Measurements from ENCODE around the gene DPP7. TPM values are rescaled to one million over a fixed set of nuclear protein-coding genes. Genes with fewer than 3 reads are reported as not detected.
A peak's percentile ranks its signal among the peaks of the same experiment; 100 is the strongest.

DPP7 gene
- polyA plus RNA-seq, 1 of the 3 experiments (the other 2 are of a cell fraction), result 127 TPM

DNA sequence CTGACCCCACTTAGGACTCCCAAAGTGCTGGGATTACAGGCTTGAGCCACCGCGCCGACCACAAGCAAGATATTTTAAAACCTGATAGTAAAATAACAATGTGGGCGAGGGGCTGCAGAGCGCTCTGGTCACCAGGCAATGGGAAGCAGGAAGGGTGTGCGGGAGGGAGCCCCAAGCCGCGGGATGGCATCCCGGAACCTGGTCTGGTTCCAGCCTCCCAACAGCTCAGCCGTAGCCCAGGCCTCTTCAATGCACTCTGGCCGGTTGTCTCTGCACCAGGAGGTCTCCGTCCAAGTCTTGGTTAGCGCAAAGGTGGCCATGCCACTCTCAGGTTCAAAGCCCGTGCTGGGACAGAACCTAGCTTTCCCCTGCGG is 37.9 kb downstream of the DPP7 start:
- H4K20me1 ChIP-seq (ENCODE audit: insufficient read depth), result no peaks in the 10 kb centered on the region
- H3K4me1 ChIP-seq (ENCODE audit: control insufficient read depth in 1 of 2, insufficient read depth in 2 of 2, low read depth in 1 of 2, low read length in 1 of 2), result peaks cover 0 to 14% of the 10 kb centered on the region in 2 experiments; a peak in 1 of 4 replicates
- ChIA-PET POLR2A (interaction anchor here (1.3 to 2.6 kb wide), 2 partner anchors 10 to 21 kb away, joined by 3 to 9 read pairs; no protein-coding TSS in a partner anchor), CTCF (interaction anchor here (1.0 to 3.5 kb wide), 12 partner anchors 8 to 162 kb away, joined by 3 to 18 read pairs (median 8); partner anchors contain the start of genes ABCA2, MAN1B1, NPDC1 and TPRN)
- WGBS (ENCODE audit: low lambda C conversion rate), result 94% methylated on average over 9 of the region's 15 CpGs
- no peak overlapping the region for H3K9ac ChIP-seq
- H3F3A ChIP-seq (replicated peaks; ENCODE audit: insufficient read depth), result peaks cover 7% of the 10 kb centered on the region
- peak overlapping the region; percentile 54; the same call in 1 of the 2 replicates for H3K4me2 ChIP-seq
- H3K27me3 ChIP-seq (ENCODE audit: insufficient read depth), result no peaks in the 10 kb centered on the region
- TF ChIP-seq TEAD4 (IDR thresholded peaks at IDR 0.05; ENCODE audit: borderline replicate concordance, insufficient read depth), result no peak
- no peak for TF ChIP-seq RFX5 (IDR thresholded peaks at IDR 0.05; ENCODE audit: low read length)
- TF ChIP-seq JUND (IDR thresholded peaks at IDR 0.05), result no peak
- TF ChIP-seq FOXM1 (IDR thresholded peaks at IDR 0.05; ENCODE audit: low read depth), result no peak
- TF ChIP-seq, protein P1, sequence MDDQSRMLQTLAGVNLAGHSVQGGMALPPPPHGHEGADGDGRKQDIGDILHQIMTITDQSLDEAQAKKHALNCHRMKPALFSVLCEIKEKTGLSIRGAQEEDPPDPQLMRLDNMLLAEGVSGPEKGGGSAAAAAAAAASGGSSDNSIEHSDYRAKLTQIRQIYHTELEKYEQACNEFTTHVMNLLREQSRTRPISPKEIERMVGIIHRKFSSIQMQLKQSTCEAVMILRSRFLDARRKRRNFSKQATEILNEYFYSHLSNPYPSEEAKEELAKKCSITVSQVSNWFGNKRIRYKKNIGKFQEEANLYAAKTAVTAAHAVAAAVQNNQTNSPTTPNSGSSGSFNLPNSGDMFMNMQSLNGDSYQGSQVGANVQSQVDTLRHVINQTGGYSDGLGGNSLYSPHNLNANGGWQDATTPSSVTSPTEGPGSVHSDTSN (IDR thresholded peaks at IDR 0.05), result no peak
- no peak for TF ChIP-seq GABPA (IDR thresholded peaks at IDR 0.05; ENCODE audit: low read depth)
- no peak for TF ChIP-seq NFIC (IDR thresholded peaks at IDR 0.05; ENCODE audit: borderline replicate concordance)
- no peak for TF ChIP-seq FOSL2 (IDR thresholded peaks at IDR 0.05; ENCODE audit: borderline replicate concordance, low read depth)
- no peak for TF ChIP-seq EP300 (IDR thresholded peaks at IDR 0.05; ENCODE audit: borderline replicate concordance in 1 of 2, low read depth in 1 of 2, low read length in 1 of 2)
- no peak for TF ChIP-seq GATA2 (CRISPR knock-in tag; IDR thresholded peaks at IDR 0.05)
- TF ChIP-seq MXI1 (IDR thresholded peaks at IDR 0.05; ENCODE audit: low read depth, low read length), result no peak
- TF ChIP-seq, protein P2, sequence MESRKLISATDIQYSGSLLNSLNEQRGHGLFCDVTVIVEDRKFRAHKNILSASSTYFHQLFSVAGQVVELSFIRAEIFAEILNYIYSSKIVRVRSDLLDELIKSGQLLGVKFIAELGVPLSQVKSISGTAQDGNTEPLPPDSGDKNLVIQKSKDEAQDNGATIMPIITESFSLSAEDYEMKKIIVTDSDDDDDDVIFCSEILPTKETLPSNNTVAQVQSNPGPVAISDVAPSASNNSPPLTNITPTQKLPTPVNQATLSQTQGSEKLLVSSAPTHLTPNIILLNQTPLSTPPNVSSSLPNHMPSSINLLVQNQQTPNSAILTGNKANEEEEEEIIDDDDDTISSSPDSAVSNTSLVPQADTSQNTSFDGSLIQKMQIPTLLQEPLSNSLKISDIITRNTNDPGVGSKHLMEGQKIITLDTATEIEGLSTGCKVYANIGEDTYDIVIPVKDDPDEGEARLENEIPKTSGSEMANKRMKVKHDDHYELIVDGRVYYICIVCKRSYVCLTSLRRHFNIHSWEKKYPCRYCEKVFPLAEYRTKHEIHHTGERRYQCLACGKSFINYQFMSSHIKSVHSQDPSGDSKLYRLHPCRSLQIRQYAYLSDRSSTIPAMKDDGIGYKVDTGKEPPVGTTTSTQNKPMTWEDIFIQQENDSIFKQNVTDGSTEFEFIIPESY (IDR thresholded peaks at IDR 0.05; ENCODE audit: borderline replicate concordance, low read depth), result no peak
- TF ChIP-seq ELF1 (IDR thresholded peaks at IDR 0.05), result no peak
- TF ChIP-seq CHD2 (IDR thresholded peaks at IDR 0.05; ENCODE audit: low read length, partially characterized antibody), result no peak
- no peak for TF ChIP-seq RAD21 (IDR thresholded peaks at IDR 0.05; ENCODE audit: low read length)
- TF ChIP-seq, protein P3, sequence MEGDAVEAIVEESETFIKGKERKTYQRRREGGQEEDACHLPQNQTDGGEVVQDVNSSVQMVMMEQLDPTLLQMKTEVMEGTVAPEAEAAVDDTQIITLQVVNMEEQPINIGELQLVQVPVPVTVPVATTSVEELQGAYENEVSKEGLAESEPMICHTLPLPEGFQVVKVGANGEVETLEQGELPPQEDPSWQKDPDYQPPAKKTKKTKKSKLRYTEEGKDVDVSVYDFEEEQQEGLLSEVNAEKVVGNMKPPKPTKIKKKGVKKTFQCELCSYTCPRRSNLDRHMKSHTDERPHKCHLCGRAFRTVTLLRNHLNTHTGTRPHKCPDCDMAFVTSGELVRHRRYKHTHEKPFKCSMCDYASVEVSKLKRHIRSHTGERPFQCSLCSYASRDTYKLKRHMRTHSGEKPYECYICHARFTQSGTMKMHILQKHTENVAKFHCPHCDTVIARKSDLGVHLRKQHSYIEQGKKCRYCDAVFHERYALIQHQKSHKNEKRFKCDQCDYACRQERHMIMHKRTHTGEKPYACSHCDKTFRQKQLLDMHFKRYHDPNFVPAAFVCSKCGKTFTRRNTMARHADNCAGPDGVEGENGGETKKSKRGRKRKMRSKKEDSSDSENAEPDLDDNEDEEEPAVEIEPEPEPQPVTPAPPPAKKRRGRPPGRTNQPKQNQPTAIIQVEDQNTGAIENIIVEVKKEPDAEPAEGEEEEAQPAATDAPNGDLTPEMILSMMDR (IDR thresholded peaks at IDR 0.05), result no peak
- TF ChIP-seq, protein P4, sequence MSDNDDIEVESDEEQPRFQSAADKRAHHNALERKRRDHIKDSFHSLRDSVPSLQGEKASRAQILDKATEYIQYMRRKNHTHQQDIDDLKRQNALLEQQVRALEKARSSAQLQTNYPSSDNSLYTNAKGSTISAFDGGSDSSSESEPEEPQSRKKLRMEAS (IDR thresholded peaks at IDR 0.05; ENCODE audit: low read depth), result no peak
- H3K79me2 ChIP-seq (ENCODE audit: insufficient read depth), result no peaks in the 10 kb centered on the region
- no peaks in the 10 kb centered on the region for H3K9me2 ChIP-seq
- peaks cover 3 to 5% of the 10 kb centered on the region in 2 experiments for H3K36me3 ChIP-seq (replicated peaks in 1 of 2; ENCODE audit: control insufficient read depth in 1 of 2, insufficient read depth in 2 of 2, low read length in 1 of 2)
- DNase-seq, result no peak
- H2AFZ ChIP-seq (ENCODE audit: low read depth), result peak overlapping the region; percentile 72; the same call in 1 of the 2 replicates
- no peaks in the 10 kb centered on the region for H3K9me3 ChIP-seq
- H3K4me3 ChIP-seq (ENCODE audit: low read depth in 2 of 2, low read length in 1 of 2), result peak overlapping the region in 1 of 2 experiments; percentile 27; a peak in 2 of 4 replicates
- no peak overlapping the region for H3K27ac ChIP-seq (ENCODE audit: low read depth in 2 of 2, low read length in 1 of 2)

All from SK-N-SH (cell line).